Tibial nerve (tissue), 4 donors: Measurements from ENCODE around the gene RILPL2. TPM values are rescaled to one million over a fixed set of nuclear protein-coding genes. Genes with fewer than 3 reads are reported as not detected.

Experiments used
- DNase-seq, 2 donors: peaks; one replicate each; pipeline ENCODE4 v3.0.0-alpha.2; 2019; ENCODE audit warnings: low spot score in 2 of 2
- H3K27ac ChIP-seq, 4 donors: fragments of 200-600 bp; sonication (generic) in 3 of 4; one replicate each; pipeline ENCODE4 v1.5.1; 2017 to 2019; ENCODE audit warnings: mild to moderate bottlenecking in 1 of 4
- H3K27me3 ChIP-seq, 2 donors: fragments of 200-600 bp; sonication (generic) in 1 of 2; one replicate each; pipeline versions ENCODE4 v1.5.1 to v1.6.0; 2017 to 2019
- H3K36me3 ChIP-seq, 3 donors: fragments of 200-600 bp; sonication (generic); one replicate each; pipeline ENCODE4 v1.5.1; 2018 to 2019
- H3K4me1 ChIP-seq, 4 donors: fragments of 200-600 bp; sonication (generic) in 3 of 4; one replicate each; pipeline ENCODE4 v1.5.1; 2017 to 2019
- H3K4me3 ChIP-seq, 4 donors: fragments of 200-600 bp; sonication (generic) in 3 of 4; one replicate each; pipeline ENCODE4 v1.5.1; 2017 to 2019; ENCODE audit warnings: mild to moderate bottlenecking in 1 of 4, moderate library complexity in 1 of 4
- H3K9me3 ChIP-seq, 4 donors: fragments of 200-600 bp; sonication (generic) in 3 of 4; one replicate each; pipeline ENCODE4 v1.5.1; 2017 to 2019
- CTCF ChIP-seq, 5 experiments: fragments of 200-600 bp in 3 of 5; fragments of 450-650 bp in 2 of 5; sonication (generic) in 3 of 5; IDR thresholded peaks; one replicate each; pipeline ENCODE4 v1.5.1; 2016 to 2019; ENCODE audit warnings: antibody characterized with exemption in 5 of 5, mild to moderate bottlenecking in 3 of 5, moderate library complexity in 2 of 5
- EP300 ChIP-seq, 2 donors: sonication (generic); formaldehyde crosslinking; IDR thresholded peaks; one replicate each; pipeline ENCODE4 v1.6.1; 2017; ENCODE audit warnings: antibody characterized with exemption in 2 of 2, mild to moderate bottlenecking in 1 of 2
- POLR2A ChIP-seq, 2 donors: fragments of 450-650 bp; IDR thresholded peaks; one replicate each; pipeline ENCODE4 v1.6.1; 2017; ENCODE audit warnings: antibody characterized with exemption in 2 of 2, mild to moderate bottlenecking in 2 of 2, moderate library complexity in 2 of 2
- WGBS, 2 donors: methylation state at CpG; one replicate each; pipeline ENCODE4 v1.1.5; 2018; 5-methylcytosine and 5-hydroxymethylcytosine counted together
- total RNA-seq, 4 donors: library from RNA; depleted of rRNA; stranded (reverse); fragments of >200 nt; gene quantifications; one replicate each; pipeline ENCODE4 v1.1.0, GENCODE V29; 2016

Gene RILPL2
- total RNA-seq, 4 donors from 2014 or later, result 5.2 to 6.9 (median 6.1) TPM

- H3K4me3 ChIP-seq, result peak overlapping the region in 2 of 4 donors; percentile 4 to 14
- DNase-seq, result no peak
- H3K27me3 ChIP-seq, result no peaks in the 10 kb centered on the region
- 48 to 56% methylated on average over 14 of the region's 14 CpGs for WGBS, 2 donors
- H3K36me3 ChIP-seq, result peaks cover 0 to 33% (median 0%) of the 10 kb centered on the region in 3 donors
- peak overlapping the region; percentile 64 to 94 (median 88) for H3K27ac ChIP-seq
- TF ChIP-seq EP300 (IDR thresholded peaks at IDR 0.05) (peak in 1 of 2 donors; percentile 78), CTCF (IDR thresholded peaks at IDR 0.05) (no peak), POLR2A (IDR thresholded peaks at IDR 0.05) (peak; percentile 27 to 42)
- no peaks in the 10 kb centered on the region for H3K9me3 ChIP-seq
- peaks cover 0 to 27% (median 2%) of the 10 kb centered on the region in 4 donors for H3K4me1 ChIP-seq
These were observed 43.1 kb upstream of the RILPL2 start for GRCh38 chr12:123479442-123480180.

- WGBS, 2 donors, result 54 to 55% methylated on average over 10 of the region's 10 CpGs
- Histone ChIP-seq H3K36me3 (peaks cover 0 to 33% (median 0%) of the 10 kb centered on the region in 3 donors), H3K4me3 (no peak overlapping the region), H3K9me3 (no peaks in the 10 kb centered on the region), H3K4me1 (peaks cover 0 to 27% (median 2%) of the 10 kb centered on the region in 4 donors), H3K27me3 (no peaks in the 10 kb centered on the region), H3K27ac (peak overlapping the region; percentile 64 to 94 (median 88))
- TF ChIP-seq EP300 (IDR thresholded peaks at IDR 0.05) (peak in 1 of 2 donors; percentile 42), CTCF (IDR thresholded peaks at IDR 0.05) (no peak)
- no peak for DNase-seq
These were observed 42.3 kb upstream of the RILPL2 start for GRCh38 chr12:123478762-123479161.

- 81 to 96% methylated on average over 11 of the region's 11 CpGs for WGBS, 2 donors
- Histone ChIP-seq H3K36me3 (peaks cover 0 to 38% (median 0%) of the 10 kb centered on the region in 3 donors), H3K27ac (peak overlapping the region; percentile 64 to 94 (median 88)), H3K4me3 (no peak overlapping the region), H3K9me3 (no peaks in the 10 kb centered on the region), H3K4me1 (peaks cover 0 to 27% (median 2%) of the 10 kb centered on the region in 4 donors), H3K27me3 (no peaks in the 10 kb centered on the region)
- TF ChIP-seq POLR2A (IDR thresholded peaks at IDR 0.05), result no peak
- TF ChIP-seq CTCF (IDR thresholded peaks at IDR 0.05), result no peak
- TF ChIP-seq EP300 (IDR thresholded peaks at IDR 0.05), result no peak
- no peak for DNase-seq
These were observed 41.6 kb upstream of the RILPL2 start for GRCh38 chr12:123478069-123478468.

- WGBS, 2 donors, result 80 to 81% methylated on average over 15 of the region's 15 CpGs
- no peak for DNase-seq
- Histone ChIP-seq H3K4me1 (peaks cover 0 to 19% (median 2%) of the 10 kb centered on the region in 4 donors), H3K4me3 (no peak overlapping the region), H3K27ac (no peak overlapping the region), H3K36me3 (peaks cover 0 to 66% (median 0%) of the 10 kb centered on the region in 3 donors), H3K27me3 (no peaks in the 10 kb centered on the region), H3K9me3 (no peaks in the 10 kb centered on the region)
- TF ChIP-seq EP300 (IDR thresholded peaks at IDR 0.05) (no peak), POLR2A (IDR thresholded peaks at IDR 0.05) (no peak), CTCF (IDR thresholded peaks at IDR 0.05) (no peak)
These were observed 38.8 kb upstream of the RILPL2 start for GRCh38 chr12:123475246-123475703.
